K562 (cell line): ENCODE data around the gene RNASET2.

ENCODE experiments used
- ETV6 ChIP-seq, 3 experiments: fragments of 150-350 bp in 1 of 3; sonication (generic) in 1 of 3; formaldehyde crosslinking in 1 of 3; IDR thresholded peaks; 2 replicates each; pipeline versions ENCODE4 v1.6.1 to v1.8.0; 2014 to 2022; ENCODE audit warnings: borderline replicate concordance in 2 of 3, low read depth in 2 of 3, antibody characterized with exemption in 1 of 3, low read length in 1 of 3, mild to moderate bottlenecking in 1 of 3, missing genetic modification reagents in 1 of 3
- HDGF ChIP-seq: fragments of 450-650 bp; IDR thresholded peaks from 2 replicates; pipeline ENCODE4 v1.6.1; 2016
- LARP7 ChIP-seq: fragments of 450-650 bp; IDR thresholded peaks from 2 replicates; pipeline ENCODE4 v1.6.1; 2016
- TF ChIP-seq, protein P1 (sequence below): sonication (generic); formaldehyde crosslinking; IDR thresholded peaks from 2 replicates; pipeline ENCODE4 v1.8.0; 2023; ENCODE audit warnings: missing genetic modification reagents, mild to moderate bottlenecking, borderline replicate concordance

DNA sequence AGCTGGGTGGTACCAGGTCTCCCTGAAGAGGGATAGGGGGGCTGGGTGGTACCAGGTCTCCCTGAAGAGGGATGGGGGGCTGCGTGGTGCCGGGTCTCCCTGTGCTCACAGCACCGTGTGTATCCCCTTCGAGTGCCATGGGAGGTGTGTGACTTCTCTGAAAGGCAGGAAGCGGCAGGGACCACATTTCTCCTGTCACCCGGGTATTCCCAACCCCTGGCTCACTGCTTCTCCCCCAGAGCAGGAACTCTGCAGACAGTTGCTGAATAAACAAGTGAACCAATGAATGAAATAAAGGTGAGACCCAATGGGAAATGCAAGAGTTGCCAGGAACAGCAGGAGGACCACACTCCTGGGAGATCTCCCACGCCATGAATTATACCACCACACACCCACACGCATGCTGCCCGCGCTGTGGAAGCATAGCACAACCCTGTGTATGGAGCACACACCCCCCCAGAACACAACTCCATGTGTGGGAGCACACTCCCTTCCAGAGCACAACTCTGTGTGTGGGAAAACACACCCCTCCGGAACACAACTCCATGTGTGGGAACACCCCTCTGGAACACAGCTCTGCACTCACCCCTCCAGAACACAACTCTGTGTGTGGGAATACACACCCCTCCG is 50.7 kb downstream of the RNASET2 start:
- TF ChIP-seq LARP7 = no peak
- TF ChIP-seq ETV6 (IDR thresholded peaks at IDR 0.05; ENCODE audit: borderline replicate concordance in 1 of 2, low read depth in 2 of 2, low read length in 1 of 2) = no peak
- TF ChIP-seq ETV6 (CRISPR knock-in tag; IDR thresholded peaks at IDR 0.05; ENCODE audit: borderline replicate concordance) = no peak
- TF ChIP-seq HDGF = no peak
- TF ChIP-seq, protein P1, sequence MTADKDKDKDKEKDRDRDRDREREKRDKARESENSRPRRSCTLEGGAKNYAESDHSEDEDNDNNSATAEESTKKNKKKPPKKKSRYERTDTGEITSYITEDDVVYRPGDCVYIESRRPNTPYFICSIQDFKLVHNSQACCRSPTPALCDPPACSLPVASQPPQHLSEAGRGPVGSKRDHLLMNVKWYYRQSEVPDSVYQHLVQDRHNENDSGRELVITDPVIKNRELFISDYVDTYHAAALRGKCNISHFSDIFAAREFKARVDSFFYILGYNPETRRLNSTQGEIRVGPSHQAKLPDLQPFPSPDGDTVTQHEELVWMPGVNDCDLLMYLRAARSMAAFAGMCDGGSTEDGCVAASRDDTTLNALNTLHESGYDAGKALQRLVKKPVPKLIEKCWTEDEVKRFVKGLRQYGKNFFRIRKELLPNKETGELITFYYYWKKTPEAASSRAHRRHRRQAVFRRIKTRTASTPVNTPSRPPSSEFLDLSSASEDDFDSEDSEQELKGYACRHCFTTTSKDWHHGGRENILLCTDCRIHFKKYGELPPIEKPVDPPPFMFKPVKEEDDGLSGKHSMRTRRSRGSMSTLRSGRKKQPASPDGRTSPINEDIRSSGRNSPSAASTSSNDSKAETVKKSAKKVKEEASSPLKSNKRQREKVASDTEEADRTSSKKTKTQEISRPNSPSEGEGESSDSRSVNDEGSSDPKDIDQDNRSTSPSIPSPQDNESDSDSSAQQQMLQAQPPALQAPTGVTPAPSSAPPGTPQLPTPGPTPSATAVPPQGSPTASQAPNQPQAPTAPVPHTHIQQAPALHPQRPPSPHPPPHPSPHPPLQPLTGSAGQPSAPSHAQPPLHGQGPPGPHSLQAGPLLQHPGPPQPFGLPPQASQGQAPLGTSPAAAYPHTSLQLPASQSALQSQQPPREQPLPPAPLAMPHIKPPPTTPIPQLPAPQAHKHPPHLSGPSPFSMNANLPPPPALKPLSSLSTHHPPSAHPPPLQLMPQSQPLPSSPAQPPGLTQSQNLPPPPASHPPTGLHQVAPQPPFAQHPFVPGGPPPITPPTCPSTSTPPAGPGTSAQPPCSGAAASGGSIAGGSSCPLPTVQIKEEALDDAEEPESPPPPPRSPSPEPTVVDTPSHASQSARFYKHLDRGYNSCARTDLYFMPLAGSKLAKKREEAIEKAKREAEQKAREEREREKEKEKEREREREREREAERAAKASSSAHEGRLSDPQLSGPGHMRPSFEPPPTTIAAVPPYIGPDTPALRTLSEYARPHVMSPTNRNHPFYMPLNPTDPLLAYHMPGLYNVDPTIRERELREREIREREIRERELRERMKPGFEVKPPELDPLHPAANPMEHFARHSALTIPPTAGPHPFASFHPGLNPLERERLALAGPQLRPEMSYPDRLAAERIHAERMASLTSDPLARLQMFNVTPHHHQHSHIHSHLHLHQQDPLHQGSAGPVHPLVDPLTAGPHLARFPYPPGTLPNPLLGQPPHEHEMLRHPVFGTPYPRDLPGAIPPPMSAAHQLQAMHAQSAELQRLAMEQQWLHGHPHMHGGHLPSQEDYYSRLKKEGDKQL (CRISPR knock-in tag) = no peak
